ENCODE measurements around the gene TJP1. TPM values are rescaled to one million over a fixed set of nuclear protein-coding genes. Genes with fewer than 3 reads are reported as not detected.

The TJP1 gene
- total RNA-seq, 1 experiment from 2014 or later: 67.0 TPM

DNA sequence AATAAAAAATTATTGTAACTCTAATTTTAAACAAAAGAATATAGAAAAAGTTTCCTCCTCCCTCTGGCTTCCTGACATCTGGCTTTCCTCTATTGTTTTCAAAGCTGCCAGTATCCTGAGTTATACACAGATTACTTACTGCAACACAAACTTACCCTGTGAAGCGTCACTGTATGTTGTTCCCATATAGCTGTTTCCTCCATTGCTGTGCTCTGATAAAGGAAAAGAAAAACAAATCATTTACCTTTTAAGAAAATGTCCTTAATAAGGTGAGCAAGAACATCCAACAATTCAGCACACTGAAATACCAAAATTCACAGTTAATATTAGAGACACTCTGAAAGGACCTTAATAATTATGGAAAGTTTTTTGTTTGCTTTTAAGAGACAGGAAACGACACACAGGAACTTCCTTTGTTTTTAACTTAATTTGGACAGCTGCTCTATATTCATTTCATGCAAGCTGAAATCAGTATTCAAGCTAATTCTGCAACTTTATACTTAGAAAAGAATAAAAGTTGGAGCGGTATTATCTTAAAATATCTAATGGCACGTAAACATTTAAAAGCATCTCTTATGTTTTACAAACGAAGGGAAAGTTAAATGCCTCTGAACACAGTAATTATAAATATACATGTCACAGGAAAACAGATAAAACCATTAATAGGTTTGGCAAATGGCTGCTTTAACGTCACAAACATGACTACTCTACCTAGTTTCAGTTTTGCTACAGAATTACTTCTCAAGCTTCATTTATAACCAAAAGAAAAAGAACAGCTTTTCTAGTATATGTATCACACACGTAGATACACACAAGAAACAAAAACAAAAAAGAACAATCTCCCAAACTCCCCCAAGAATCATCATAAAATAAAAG lies 21.5 kb downstream of the TJP1 start:
- H3K27me3 ChIP-seq (ENCODE audit: low read length): no peaks in the 10 kb centered on the region
- peaks cover 22% of the 10 kb centered on the region for H3K36me3 ChIP-seq (ENCODE audit: low read depth, low read length)
- H3K9me3 ChIP-seq (ENCODE audit: low read length): no peaks in the 10 kb centered on the region
- BruUV-seq (replicated peaks): no TSS peak
- TF ChIP-seq EZH2 (IDR thresholded peaks at IDR 0.05; ENCODE audit: low read length, unreplicated experiment) (no peak), EZH2phosphoT487 (IDR thresholded peaks at IDR 0.05; ENCODE audit: borderline replicate concordance, low read length) (no peak)
- TF ChIP-seq, protein P1, sequence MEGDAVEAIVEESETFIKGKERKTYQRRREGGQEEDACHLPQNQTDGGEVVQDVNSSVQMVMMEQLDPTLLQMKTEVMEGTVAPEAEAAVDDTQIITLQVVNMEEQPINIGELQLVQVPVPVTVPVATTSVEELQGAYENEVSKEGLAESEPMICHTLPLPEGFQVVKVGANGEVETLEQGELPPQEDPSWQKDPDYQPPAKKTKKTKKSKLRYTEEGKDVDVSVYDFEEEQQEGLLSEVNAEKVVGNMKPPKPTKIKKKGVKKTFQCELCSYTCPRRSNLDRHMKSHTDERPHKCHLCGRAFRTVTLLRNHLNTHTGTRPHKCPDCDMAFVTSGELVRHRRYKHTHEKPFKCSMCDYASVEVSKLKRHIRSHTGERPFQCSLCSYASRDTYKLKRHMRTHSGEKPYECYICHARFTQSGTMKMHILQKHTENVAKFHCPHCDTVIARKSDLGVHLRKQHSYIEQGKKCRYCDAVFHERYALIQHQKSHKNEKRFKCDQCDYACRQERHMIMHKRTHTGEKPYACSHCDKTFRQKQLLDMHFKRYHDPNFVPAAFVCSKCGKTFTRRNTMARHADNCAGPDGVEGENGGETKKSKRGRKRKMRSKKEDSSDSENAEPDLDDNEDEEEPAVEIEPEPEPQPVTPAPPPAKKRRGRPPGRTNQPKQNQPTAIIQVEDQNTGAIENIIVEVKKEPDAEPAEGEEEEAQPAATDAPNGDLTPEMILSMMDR (conservative IDR thresholded peaks at IDR 0.05; ENCODE audit: low read depth, low read length): no peak
- H3K9ac ChIP-seq (ENCODE audit: low read length): no peak overlapping the region
- no peak overlapping the region for H3K4me3 ChIP-seq (ENCODE audit: low read length)
- ATAC-seq (peak; percentile 19; the same call in 1 of the 2 replicates), DNase-seq (no peak)
- no peaks in the 10 kb centered on the region for H3F3A ChIP-seq (ENCODE audit: low read length, unreplicated experiment)
- intact Hi-C loops (cut with micrococcal nuclease): no loop called here
- H3K9me2 ChIP-seq (replicated peaks; ENCODE audit: low read length): no peaks in the 10 kb centered on the region
- H3K27ac ChIP-seq (ENCODE audit: low read length): no peak overlapping the region
- H3K4me1 ChIP-seq (ENCODE audit: insufficient read depth, low read length): peaks cover 13% of the 10 kb centered on the region
- peaks cover 59% of the 10 kb centered on the region for H4K20me1 ChIP-seq (ENCODE audit: low read length)
- H3K4me2 ChIP-seq (ENCODE audit: low read length): no peak overlapping the region
- no peak overlapping the region for H2AFZ ChIP-seq (ENCODE audit: low read length)
- ChIA-PET CTCF (no interaction called here), POLR2A (ENCODE audit: unreplicated experiment) (no interaction called here)
- H3K79me2 ChIP-seq (ENCODE audit: low read length): peaks cover 85% of the 10 kb centered on the region

DNA sequence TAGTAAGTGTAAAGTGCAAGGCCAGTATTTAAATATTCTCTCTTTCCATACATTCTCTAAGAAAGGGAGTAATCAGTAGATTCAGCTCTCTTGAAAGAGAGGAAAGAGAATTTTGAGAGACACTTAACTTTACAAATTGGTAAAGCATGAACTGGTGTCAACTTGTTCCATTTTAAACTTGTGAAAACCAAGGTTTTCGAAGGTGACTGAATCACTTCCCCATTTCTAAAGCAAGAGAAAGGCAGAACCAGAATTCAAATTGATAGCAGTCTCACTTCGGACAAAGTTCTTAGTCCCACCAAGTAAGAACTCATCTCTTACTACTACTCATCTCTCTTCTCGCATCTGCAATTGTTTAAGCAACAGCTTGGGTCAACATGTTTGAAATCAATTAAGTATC lies 22.4 kb downstream of the TJP1 start:
- Histone ChIP-seq H3F3A (ENCODE audit: low read length, unreplicated experiment) (no peaks in the 10 kb centered on the region), H3K9me2 (replicated peaks; ENCODE audit: low read length) (no peaks in the 10 kb centered on the region), H3K27ac (ENCODE audit: low read length) (no peak overlapping the region), H3K4me3 (ENCODE audit: low read length) (no peak overlapping the region), H3K9me3 (ENCODE audit: low read length) (no peaks in the 10 kb centered on the region), H3K27me3 (ENCODE audit: low read length) (no peaks in the 10 kb centered on the region), H4K20me1 (ENCODE audit: low read length) (peaks cover 57% of the 10 kb centered on the region), H3K4me1 (ENCODE audit: insufficient read depth, low read length) (peaks cover 7% of the 10 kb centered on the region), H3K4me2 (ENCODE audit: low read length) (no peak overlapping the region), H3K36me3 (ENCODE audit: low read depth, low read length) (peaks cover 30% of the 10 kb centered on the region), H3K79me2 (ENCODE audit: low read length) (peaks cover 85% of the 10 kb centered on the region), H2AFZ (ENCODE audit: low read length) (no peak overlapping the region), H3K9ac (ENCODE audit: low read length) (no peak overlapping the region)
- no peak for TF ChIP-seq EZH2 (IDR thresholded peaks at IDR 0.05; ENCODE audit: low read length, unreplicated experiment)
- TF ChIP-seq, protein P1 (conservative IDR thresholded peaks at IDR 0.05; ENCODE audit: low read depth, low read length): no peak
- BruUV-seq (replicated peaks): no TSS peak
- DNase-seq: no peak
- intact Hi-C loops (cut with micrococcal nuclease): no loop called here
- ATAC-seq: no peak
- POLR2A ChIA-PET (ENCODE audit: unreplicated experiment): no interaction called here
- CTCF ChIA-PET: no interaction called here

DNA sequence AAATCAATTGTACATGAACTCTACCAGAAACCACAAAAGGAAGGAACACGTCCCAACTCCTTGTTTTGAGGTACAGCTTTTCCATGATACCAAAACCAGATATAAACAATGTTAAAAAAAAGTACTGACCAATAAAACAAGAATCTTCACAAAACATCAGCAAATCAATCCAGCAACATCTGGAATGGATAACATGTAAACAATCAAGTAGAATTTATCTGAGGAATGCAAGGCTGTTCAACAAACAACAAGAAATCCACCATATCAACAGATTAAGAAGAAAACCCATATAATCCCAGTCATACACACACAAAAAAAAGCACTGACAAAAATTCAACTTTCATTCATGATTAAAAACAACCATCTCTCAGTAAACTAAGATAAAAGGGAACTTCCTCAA lies 26.7 kb downstream of the TJP1 start:
- TF ChIP-seq, protein P1 (conservative IDR thresholded peaks at IDR 0.05; ENCODE audit: low read depth, low read length): no peak
- TF ChIP-seq EZH2 (IDR thresholded peaks at IDR 0.05; ENCODE audit: low read length, unreplicated experiment) (no peak), EZH2phosphoT487 (IDR thresholded peaks at IDR 0.05; ENCODE audit: borderline replicate concordance, low read length) (no peak)
- Histone ChIP-seq H3K27ac (ENCODE audit: low read length) (no peak overlapping the region), H3K4me1 (ENCODE audit: insufficient read depth, low read length) (no peaks in the 10 kb centered on the region), H3F3A (ENCODE audit: low read length, unreplicated experiment) (no peaks in the 10 kb centered on the region), H3K36me3 (ENCODE audit: low read depth, low read length) (peaks cover 47% of the 10 kb centered on the region), H4K20me1 (ENCODE audit: low read length) (peaks cover 36% of the 10 kb centered on the region; the same call in 1 of the 2 replicates), H3K4me2 (ENCODE audit: low read length) (no peak overlapping the region), H3K9ac (ENCODE audit: low read length) (no peak overlapping the region), H3K9me3 (ENCODE audit: low read length) (no peaks in the 10 kb centered on the region), H3K4me3 (ENCODE audit: low read length) (no peak overlapping the region), H3K9me2 (replicated peaks; ENCODE audit: low read length) (no peaks in the 10 kb centered on the region), H3K79me2 (ENCODE audit: low read length) (peaks cover 81% of the 10 kb centered on the region), H3K27me3 (ENCODE audit: low read length) (no peaks in the 10 kb centered on the region), H2AFZ (ENCODE audit: low read length) (no peak overlapping the region)
- ChIA-PET CTCF (no interaction called here), POLR2A (ENCODE audit: unreplicated experiment) (no interaction called here)
- ATAC-seq: no peak
- DNase-seq: no peak
- intact Hi-C loops (cut with micrococcal nuclease): no loop called here
- no TSS peak for BruUV-seq (replicated peaks)

All from PC-3 (cell line).